GM08714 (cell line): ENCODE results near the gene ATP2C2.

Experiments used
- H3K4me3 ChIP-seq: fragments of 200-500 bp; sonication (Bioruptor generic); 2 replicates; pipeline ENCODE4 v1.5.1; 2014; ENCODE audit warnings: mild to moderate bottlenecking, low read length, inconsistent platforms
- ZNF274 ChIP-seq: IDR thresholded peaks from 2 replicates; pipeline ENCODE4 v1.6.1; 2012; ENCODE audit warnings: mild to moderate bottlenecking, low read depth, low read length

The ATP2C2 gene

DNA sequence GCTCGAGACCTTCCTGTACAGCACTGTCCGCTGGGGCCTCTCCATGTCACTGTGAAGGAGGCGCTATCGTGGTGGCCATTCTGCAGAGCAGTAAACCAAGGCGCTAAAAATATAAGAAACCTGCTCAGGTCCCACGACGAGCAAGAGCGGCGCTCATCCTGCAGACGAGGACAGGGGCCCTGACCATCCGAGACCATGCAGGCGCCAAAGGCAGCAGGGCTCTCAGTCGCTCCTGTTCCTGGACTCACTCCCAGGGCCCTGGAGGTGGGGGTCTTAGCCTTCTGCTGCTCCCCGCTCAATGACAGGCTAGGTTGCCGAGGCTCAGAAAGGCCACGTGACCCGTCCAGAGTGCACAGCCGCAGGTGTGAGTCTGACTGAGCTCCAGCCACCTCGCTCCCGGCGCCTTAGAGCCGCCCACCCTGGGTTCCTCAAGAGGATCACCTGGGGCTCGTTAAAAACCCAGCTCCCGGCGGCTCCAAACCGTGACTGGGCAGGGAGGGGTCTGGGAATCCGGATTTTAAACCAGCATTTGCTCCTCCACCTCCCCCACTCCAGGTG is 509 bp upstream of the ATP2C2 start:
- no peak overlapping the region for H3K4me3 ChIP-seq

DNA sequence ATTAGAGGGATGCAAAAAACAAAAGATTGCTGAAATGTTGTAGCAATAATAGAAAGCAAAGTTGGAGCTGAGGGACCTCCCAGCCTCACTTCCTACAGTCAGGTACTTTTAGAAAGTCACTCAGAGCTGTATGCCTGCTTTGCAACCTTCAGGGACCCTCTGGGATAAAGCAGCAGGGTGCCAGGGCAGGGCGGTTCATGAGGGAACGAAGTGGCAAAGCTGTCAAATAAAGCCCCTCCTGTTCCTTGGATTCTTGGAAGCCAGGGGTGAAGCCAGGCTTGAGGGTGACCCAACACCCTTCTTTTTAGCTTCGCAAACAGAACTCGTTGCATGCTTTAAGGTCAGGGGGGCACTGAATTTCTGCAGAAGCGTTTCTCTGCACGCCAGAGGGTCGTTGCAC is 767 bp downstream of the ATP2C2 start:
- TF ChIP-seq ZNF274 = no peak

More for the DNA sequence above, 509 bp upstream of the ATP2C2 start:
- no peak for TF ChIP-seq ZNF274

DNA sequence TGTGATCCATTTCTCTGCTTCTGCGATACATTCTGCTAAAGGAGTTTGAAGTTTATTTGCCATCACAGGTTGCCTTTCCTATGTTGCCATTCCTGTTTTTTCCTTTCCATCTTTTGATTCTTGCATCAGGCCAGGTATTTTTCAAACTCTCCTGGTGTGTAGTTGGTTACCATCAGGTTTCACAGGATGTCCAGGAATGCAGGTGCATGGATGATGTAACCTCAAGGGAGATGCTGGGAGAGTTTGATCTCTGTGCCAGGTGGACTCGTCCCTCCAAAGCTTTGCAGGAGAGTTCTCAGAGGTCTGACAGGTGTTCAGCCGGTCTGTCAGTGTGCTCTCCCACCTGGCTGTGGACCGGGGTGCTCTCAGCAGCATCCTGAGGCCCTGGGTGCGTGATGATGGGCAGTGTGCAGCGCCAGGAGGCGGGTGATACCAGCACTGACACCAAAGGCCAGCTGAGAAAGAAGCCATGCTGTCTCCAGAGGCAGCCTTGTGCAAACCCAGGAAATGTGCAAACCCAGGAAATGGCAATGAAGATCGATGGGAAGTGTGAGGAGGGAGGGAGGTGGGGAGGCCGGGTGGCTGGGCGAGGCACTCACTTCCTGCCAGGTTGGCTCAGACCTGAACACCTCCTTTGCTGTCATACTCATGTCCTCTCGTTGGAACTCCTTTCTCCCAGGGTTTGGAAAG is 1.7 kb downstream of the ATP2C2 start:
- no peak for TF ChIP-seq ZNF274
- H3K4me3 ChIP-seq = no peak overlapping the region

More for the DNA sequence above, 767 bp downstream of the ATP2C2 start:
- no peak overlapping the region for H3K4me3 ChIP-seq

DNA sequence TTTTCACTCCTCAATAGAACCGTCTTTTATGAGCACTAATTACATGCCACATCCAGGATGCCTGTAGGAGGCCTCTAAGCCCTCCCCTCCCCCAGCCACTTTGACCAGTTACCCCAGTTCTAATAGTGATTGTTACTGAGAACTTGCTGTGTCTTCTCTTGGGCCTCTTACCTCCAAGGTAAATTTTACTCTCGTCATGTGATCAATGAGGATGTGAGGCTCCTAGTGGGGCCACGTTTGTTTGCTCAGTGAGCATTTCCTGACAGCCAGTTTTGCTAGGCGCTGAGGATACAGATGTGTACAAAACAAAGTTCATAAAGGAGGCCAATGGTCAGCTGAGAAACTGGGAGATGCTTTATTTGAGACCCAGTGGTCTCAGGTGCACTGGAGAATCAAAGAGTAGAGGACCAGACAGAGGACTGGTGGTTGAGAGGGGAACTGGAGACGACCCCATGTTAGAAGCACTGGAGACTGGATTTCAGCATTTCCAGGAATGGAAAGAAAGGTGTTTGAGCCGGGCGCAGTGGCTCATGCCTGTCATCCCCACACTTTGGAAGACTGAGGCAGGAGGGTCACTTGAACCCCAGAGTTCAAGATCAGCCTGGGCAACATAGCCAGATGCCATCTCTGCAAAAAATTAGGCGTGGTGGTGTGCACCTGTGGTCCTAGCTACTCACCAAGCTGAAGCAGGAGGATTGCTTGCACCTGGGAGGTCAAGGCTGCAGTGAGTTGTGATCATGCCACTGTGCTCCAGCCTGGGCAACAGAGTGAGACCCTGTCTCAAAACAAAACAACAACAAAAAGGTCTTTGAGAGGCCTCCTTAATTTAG is 2.6 kb downstream of the ATP2C2 start:
- no peak for TF ChIP-seq ZNF274
- no peak overlapping the region for H3K4me3 ChIP-seq

DNA sequence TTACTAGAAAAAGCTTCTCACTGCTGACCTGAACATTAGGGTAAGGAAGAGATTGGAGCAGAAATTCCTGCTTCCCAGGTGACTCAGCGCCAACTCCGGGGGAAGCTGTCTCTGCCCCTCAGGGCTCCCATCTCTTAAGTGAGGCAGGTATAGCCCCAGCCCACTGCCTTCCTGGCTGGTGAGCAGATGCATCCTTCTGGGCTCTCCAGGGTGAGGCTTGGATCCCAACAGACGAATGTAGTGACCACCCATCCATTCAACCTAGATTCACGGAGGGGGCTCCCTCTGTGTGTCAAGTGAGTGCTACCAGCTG is 3.2 kb downstream of the ATP2C2 start:
- TF ChIP-seq ZNF274 = no peak
- H3K4me3 ChIP-seq = no peak overlapping the region

DNA sequence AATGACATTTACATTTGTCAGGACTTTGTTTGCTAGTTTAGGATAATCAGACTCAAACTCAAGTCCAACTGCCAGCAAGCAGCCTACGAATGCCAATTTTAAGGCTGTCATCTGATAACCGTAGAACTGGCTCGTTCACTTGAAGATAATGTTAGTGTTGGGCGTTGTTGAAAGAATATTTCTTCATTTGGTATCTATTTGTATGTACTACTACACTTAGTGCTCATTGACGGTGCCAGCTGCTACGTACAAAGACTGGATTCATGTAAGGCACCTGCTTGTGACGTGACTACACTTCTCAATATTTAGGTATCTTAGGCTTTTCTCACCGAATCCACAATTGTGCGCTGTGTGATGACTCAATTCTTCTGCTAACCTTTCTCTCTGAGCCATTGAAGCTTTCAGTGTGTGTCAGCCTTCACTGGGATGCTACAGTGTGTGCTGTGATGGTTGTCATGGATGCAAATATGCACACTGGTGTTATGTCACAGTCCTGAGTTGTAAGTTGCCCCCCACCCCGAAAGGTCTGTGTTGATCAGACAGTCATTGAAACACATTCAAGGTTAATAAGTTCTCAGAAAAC is 5.7 kb downstream of the ATP2C2 start:
- no peak for TF ChIP-seq ZNF274
- no peak overlapping the region for H3K4me3 ChIP-seq

DNA sequence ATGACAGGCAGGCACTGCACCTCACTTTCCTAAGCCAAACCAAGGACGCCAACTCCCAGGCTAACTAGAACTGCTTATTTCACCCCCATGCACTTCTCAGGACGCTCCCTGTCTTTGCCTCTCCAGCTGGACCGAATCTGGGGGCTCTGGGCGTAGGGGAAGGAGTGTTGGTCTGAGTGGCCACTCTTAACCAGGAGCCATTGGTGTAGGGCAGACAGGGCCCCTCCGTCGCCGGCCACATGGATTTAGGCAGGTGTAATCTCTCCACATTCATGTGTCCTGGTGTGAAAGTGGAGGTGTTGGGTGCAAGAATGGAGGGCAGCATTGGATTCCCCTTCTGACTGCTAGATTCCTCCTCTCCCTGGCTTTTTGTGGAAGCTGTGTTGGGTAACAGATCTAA is 9.8 kb downstream of the ATP2C2 start:
- H3K4me3 ChIP-seq = no peak overlapping the region
- TF ChIP-seq ZNF274 = no peak

DNA sequence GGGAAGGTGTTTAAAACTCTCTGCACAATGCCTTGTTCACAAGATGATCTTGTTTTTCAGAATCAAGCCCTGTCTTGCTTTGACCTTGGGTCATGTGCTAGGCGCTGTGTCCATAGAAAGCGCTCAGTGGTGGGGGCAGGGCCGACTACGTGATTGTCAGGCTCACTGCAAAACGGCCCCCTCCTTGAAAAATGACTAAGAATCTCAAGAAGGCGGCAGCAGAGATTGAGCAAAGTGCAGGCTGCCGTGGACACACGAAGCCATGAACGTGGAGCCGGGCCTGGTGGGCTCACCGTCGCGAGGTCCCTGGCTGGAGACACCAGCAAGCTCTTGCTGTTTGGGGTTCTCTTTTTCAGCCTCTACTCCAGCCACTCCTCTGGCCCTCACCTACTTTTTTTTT is 10.2 kb downstream of the ATP2C2 start:
- no peak overlapping the region for H3K4me3 ChIP-seq
- no peak for TF ChIP-seq ZNF274

DNA sequence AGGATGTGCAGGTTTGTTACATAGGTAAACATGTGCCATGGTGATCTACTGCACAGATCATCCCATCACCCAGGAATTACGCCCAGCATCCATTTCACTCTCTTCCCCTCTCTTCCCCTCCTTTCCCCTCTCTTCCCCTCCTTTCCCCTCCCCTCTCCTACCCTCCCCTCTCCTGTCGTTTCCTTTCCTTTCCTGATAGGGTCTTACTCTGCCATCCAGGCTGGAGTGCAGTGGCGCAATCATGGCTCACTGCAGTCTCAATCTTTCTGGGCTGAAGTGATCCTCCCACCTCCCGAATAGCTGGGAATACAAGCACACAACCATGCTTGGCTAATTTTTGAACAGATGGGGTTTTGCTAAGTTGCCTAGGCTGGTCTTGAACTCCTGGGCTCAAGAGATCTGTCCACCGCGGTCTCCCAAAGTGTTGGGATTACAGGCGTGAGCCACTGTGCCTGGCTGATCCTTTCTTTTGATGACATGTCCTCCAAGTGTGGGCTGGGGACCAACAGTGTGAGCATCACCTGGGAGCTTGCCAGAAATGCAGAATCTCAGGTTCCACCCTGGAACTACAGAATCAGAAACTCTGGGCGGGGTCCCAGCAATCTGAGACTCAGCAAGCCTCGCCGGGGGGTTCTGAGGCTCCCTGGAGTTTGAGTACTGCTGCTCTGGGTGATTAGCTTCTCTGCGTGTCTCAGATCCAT is 10.8 kb downstream of the ATP2C2 start:
- no peak overlapping the region for H3K4me3 ChIP-seq
- TF ChIP-seq ZNF274 = no peak

DNA sequence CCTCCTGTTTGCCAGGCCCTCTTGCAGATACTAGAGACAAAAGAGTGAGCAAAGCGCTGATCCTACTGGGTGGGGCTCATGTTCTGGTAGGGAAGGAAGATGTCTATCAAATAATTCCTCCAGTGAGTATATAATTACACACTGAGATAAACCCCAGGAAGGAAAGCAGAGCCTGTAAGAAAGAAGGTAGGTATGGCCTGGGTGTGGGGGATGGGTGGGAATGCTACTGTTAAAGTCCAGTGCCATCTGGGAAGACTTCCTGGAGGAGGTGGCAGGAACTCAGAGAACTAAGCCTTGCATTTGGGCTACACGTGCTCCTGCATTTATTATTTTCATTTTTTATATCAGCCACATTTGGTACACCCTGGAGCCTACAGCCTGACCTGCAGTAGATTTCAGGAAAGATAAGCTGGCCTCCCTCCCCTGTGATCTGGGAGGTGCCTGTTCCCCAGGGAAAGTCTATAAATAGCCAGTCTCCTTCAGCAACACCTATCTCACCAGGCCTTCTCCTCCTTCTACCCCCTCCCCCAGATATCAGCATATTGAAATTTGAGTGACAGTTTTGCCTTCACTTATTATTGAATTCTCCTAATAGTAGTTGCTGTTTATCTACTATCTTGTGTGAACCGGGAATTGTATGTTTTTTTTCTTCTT is 11.5 kb downstream of the ATP2C2 start:
- no peak overlapping the region for H3K4me3 ChIP-seq
- TF ChIP-seq ZNF274 = no peak

DNA sequence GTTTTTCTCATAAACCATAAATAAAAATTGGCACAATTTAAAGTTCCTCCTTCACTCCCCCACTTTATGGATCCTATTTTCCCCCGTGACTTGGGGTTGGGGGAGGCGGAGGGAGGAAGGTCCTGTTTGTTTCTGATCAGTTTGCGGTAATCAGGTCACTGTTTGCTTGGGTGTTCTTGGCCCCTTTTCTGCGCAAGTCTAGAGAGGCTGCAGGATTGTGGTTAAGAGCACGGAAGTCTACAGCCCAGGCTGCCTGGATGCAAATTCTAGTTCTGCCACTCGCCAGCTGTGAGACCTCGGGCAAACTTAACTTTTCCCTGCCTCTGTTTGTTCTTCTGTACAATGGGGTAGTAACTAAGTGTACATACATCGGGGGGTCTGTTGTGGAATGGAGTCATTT is 12.1 kb downstream of the ATP2C2 start:
- no peak for TF ChIP-seq ZNF274
- H3K4me3 ChIP-seq = no peak overlapping the region

DNA sequence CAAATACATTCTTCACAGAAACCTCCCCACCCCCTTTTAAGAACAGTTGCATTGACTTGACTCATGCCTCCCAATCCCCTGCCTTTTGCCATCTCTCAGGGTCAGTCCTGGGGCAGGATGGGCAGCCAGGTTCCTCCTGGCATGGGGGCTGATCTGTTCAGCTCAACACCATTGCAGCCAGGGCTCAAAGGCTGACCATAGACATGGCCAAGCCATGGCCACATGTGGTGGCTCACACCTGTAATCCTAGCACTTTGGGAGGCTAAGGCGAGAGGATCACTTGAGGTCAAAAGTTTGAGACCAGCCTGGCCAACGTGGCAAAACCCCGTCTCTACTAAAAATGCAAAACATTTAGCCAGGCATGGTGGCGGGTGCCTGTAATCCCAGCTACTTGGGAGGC is 14.1 kb downstream of the ATP2C2 start:
- H3K4me3 ChIP-seq = no peak overlapping the region
- TF ChIP-seq ZNF274 = no peak

DNA sequence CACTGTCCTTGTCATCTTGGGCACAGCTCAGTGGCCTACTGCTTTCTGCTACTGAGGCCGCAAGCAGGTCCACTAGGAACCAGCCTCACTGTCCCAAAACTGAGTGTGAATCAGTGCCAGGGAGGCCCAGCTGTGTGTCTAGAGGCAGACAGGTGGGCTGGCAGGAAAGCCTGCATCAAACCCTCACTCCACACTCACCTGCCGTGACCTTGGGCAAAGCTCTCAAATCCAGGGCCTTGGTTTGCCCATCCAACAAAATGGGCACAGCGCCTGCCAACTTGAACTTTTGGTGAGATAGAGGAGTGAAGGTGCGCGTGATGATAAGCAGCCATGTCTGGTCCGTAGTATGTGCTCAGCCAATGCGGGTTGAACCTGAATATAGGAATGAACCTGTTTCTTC is 14.8 kb downstream of the ATP2C2 start:
- no peak overlapping the region for H3K4me3 ChIP-seq
- TF ChIP-seq ZNF274 = no peak

DNA sequence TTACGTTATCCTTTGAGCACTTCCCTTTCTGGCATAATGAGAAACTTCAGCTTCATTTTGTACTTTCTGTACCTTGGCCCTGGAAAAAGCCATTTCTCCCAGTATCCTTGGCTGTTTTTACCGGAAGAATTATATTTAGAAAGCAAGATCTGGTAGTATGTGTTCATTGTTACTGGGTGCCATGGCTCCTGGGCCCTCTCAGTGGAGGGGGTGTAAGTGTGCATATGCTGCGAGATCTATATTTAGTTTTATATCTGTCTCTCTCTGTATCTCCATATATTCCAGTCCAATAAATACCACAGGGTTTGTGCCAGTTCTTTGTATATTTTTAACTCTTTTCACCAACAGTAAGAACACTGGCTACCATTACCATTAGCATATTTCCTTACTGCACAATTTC is 17.7 kb downstream of the ATP2C2 start:
- no peak overlapping the region for H3K4me3 ChIP-seq
- no peak for TF ChIP-seq ZNF274
